HepG2 (cell line): ENCODE measurements around the gene DDC. TPM values are rescaled to one million over a fixed set of nuclear protein-coding genes. Genes with fewer than 3 reads are reported as not detected.
A peak's percentile ranks its signal among the peaks of the same experiment; 100 is the strongest.

Experiments
- ATAC-seq: fragments of 200-7000 bp; cut with Tn5 transposase; 3 replicates; pipeline ENCODE4 v1.9.1; 2020; ENCODE audit warnings: mild to moderate bottlenecking, moderate library complexity
- BruUV-seq: library from RNA; stranded (reverse); fragments of 400-500 nt; replicated peaks from 2 replicates; lab custom pipeline; 2021; lab: Mats Ljungman, UMichigan
- CTCF ChIA-PET: fragments of 300-600 bp; formaldehyde crosslinking; extraction: SDS; loops from one replicate; lab custom pipeline; 2021; ENCODE audit warnings: low total read pairs, inconsistent platforms, low intra/inter-chr PET ratio; lab: Yijun Ruan, JAX
- POLR2A ChIA-PET: fragments of 350-600 bp; sonication (Branson Sonifier 250); formaldehyde crosslinking; loops from one replicate; lab custom pipeline; 2020; ENCODE audit warnings: antibody characterized with exemption, inconsistent platforms; lab: Yijun Ruan, JAX
- DNase-seq: peaks from one replicate; pipeline ENCODE4 v3.0.0-alpha.2; 2015; ENCODE audit warnings: low spot score
- FAIRE-seq: peaks from 3 replicates; lab custom pipeline; 2011; peaks lifted over from hg19 to GRCh38; lab: Jason Lieb, UNC
- H2AFZ ChIP-seq: one replicate; pipeline ENCODE4 v1.6.1; 2011; ENCODE audit warnings: low read length, inconsistent platforms
- H3K27ac ChIP-seq: fragments of 300-600 bp; 3 replicates; pipeline ENCODE4 v1.8.0; 2011; ENCODE audit warnings: mixed run types, mild to moderate bottlenecking, mixed read lengths, low read length, inconsistent platforms; ENCODE audit not compliant: insufficient read depth; ENCODE audit errors: extremely low read length
- H3K27me3 ChIP-seq, 2 experiments: fragments of 200-600 bp in 1 of 2; 2 replicates in 1 of 2; 3 replicates in 1 of 2; pipeline versions ENCODE4 v1.6.0 to v1.8.0; 2011; ENCODE audit warnings: low read length in 2 of 2, mild to moderate bottlenecking in 2 of 2, moderate library complexity in 2 of 2, inconsistent platforms in 1 of 2; ENCODE audit not compliant: insufficient read depth in 2 of 2, control insufficient read depth in 1 of 2
- H3K36me3 ChIP-seq, 2 experiments: fragments of 200-600 bp in 1 of 2; replicated peaks in 1 of 2; 2 replicates in 1 of 2; 3 replicates in 1 of 2; pipeline versions ENCODE4 v1.5.1 to v1.8.0; 2011; ENCODE audit warnings: low read length in 2 of 2, inconsistent platforms in 1 of 2; ENCODE audit not compliant: insufficient read depth in 2 of 2, control insufficient read depth in 1 of 2
- H3K4me1 ChIP-seq: 2 replicates; pipeline ENCODE4 v1.5.1; 2012; ENCODE audit warnings: low read length, inconsistent platforms; ENCODE audit not compliant: insufficient read depth
- H3K4me2 ChIP-seq: 2 replicates; pipeline ENCODE4 v1.6.0; 2011; ENCODE audit warnings: low read depth, low read length, inconsistent platforms
- H3K4me3 ChIP-seq, 3 experiments: fragments of 200-600 bp in 1 of 3; sonication (generic), shearing (Covaris generic) in 1 of 3; replicated peaks in 1 of 3; 2 replicates each; pipeline ENCODE4 v1.5.1; 2011 to 2016; ENCODE audit warnings: low read length in 3 of 3, inconsistent platforms in 2 of 3, low read depth in 2 of 3, mild to moderate bottlenecking in 2 of 3, control low read depth in 1 of 3, mixed read lengths in 1 of 3; ENCODE audit not compliant: insufficient read depth in 1 of 3
- H3K79me2 ChIP-seq: one replicate; pipeline ENCODE4 v1.6.1; 2011; ENCODE audit warnings: low read length, inconsistent platforms; ENCODE audit not compliant: insufficient read depth
- H3K9ac ChIP-seq: 2 replicates; pipeline ENCODE4 v1.6.0; 2011; ENCODE audit warnings: mild to moderate bottlenecking, low read depth, low read length, inconsistent platforms; ENCODE audit not compliant: insufficient read depth
- H3K9me3 ChIP-seq: 2 replicates; pipeline ENCODE4 v1.5.1; 2012; ENCODE audit warnings: mild to moderate bottlenecking, low read length
- H4K20me1 ChIP-seq: 2 replicates; pipeline ENCODE4 v1.6.0; 2011; ENCODE audit warnings: inconsistent platforms, mild to moderate bottlenecking, low read length, moderate library complexity; ENCODE audit not compliant: insufficient read depth
- GFI1 ChIP-seq: sonication (generic); formaldehyde crosslinking; IDR thresholded peaks from 2 replicates; pipeline ENCODE4 v1.5.0; 2020; ENCODE audit warnings: missing genetic modification reagents, mild to moderate bottlenecking, borderline replicate concordance
- NAIF1 ChIP-seq: sonication (generic); formaldehyde crosslinking; IDR thresholded peaks from 2 replicates; pipeline ENCODE4 v1.5.0; 2020; ENCODE audit warnings: mild to moderate bottlenecking, missing genetic modification reagents, borderline replicate concordance
- SSRP1 ChIP-seq: IDR thresholded peaks from 2 replicates; pipeline ENCODE4 v1.6.1; 2016; ENCODE audit warnings: control low read depth
- TERF1 ChIP-seq: sonication (generic); formaldehyde crosslinking; IDR thresholded peaks from 2 replicates; pipeline ENCODE4 v1.8.0; 2022; ENCODE audit warnings: mild to moderate bottlenecking, missing genetic modification reagents, moderate library complexity
- ZMAT3 ChIP-seq: sonication (generic); formaldehyde crosslinking; conservative IDR thresholded peaks from 2 replicates; pipeline ENCODE4 v1.7.0; 2021; ENCODE audit warnings: missing genetic modification reagents
- ZNF354B ChIP-seq: sonication (generic); formaldehyde crosslinking; IDR thresholded peaks from 2 replicates; pipeline ENCODE4 v1.8.0; 2022; ENCODE audit warnings: mild to moderate bottlenecking, missing genetic modification reagents
- WGBS: methylation state at CpG from one replicate; pipeline ENCODE4 v1.1.6; 2017; ENCODE audit warnings: low lambda C conversion rate; 5-methylcytosine and 5-hydroxymethylcytosine counted together
- in situ Hi-C: cut with HindIII; loops from 2 replicates; pipeline ENCODE4 v1.10.0; 2017; ENCODE audit warnings: low pct_unique_long_range_greater_than_20kb; ENCODE audit not compliant: extremely low pct_ligation_motif_present
- intact Hi-C: fragments of 100-400 bp; cut with micrococcal nuclease; formaldehyde crosslinking; loops from one replicate; pipeline ENCODE4 v1.10.0; 2022; ENCODE audit not compliant: unreplicated experiment
- polyA plus RNA-seq, 8 experiments: library from polyadenylated mRNA; depleted of rRNA in 3 of 8; stranded (reverse) in 7 of 8; unstranded in 1 of 8; fragments of >200 nt; fragmentation: Illumina TruSeq in 4 of 8; extraction: Trizol in 4 of 8; gene quantifications; 2 replicates each; pipeline versions ENCODE4 v1.2.1 to v1.2.3, GENCODE V29; 2011 to 2016; ENCODE audit warnings: low read depth in 4 of 8, missing spikeins in 1 of 8, mixed read lengths in 1 of 8; ENCODE audit not compliant: insufficient read depth in 1 of 8
- total RNA-seq, 5 experiments: library from RNA; depleted of rRNA; stranded (reverse); fragments of >200 nt; fragmentation: Illumina TruSeq; extraction: Trizol; gene quantifications; 2 replicates each; pipeline ENCODE4 v1.2.3, GENCODE V29; 2016; ENCODE audit warnings: low read depth in 1 of 5
- TF ChIP-seq, protein P1 (sequence below): sonication (generic); formaldehyde crosslinking; IDR thresholded peaks from 2 replicates; pipeline ENCODE4 v1.4.0; 2020; ENCODE audit warnings: missing genetic modification reagents

The DDC gene
- total and polyA plus RNA-seq, 2 of the 13 experiments (the other 11 are each of a cell fraction or from before 2014, with no cell fraction given): 11.7 to 93.3 TPM

DNA sequence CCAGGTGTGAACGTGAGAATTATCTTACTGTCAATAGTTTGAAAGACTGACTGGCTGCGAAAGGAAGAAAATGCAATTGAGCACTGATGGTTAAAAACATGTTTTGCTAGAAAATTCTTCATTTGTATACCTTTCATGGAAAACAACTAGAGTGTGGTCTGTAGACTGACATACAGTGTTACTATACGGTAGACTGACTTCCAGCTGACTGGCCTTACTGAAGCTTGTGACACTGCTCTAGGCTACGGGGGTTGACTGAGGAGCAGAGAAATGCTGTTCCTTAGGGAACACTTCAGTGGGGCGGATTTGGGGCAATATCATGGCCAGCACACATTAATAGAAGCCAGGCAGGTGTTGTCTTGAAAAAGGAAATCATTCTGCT, 25.9 kb upstream of the DDC start (continued):
- TF ChIP-seq TERF1 (CRISPR knock-in tag) (no peak), NAIF1 (CRISPR knock-in tag) (peak; percentile 52; the same call in 1 of the 2 replicates), GFI1 (CRISPR knock-in tag) (0 out of 2 replicates have a peak, but pooled peaks have one; percentile 26), ZNF354B (CRISPR knock-in tag) (0 out of 2 replicates have a peak, but pooled peaks have one; percentile 16)

DNA sequence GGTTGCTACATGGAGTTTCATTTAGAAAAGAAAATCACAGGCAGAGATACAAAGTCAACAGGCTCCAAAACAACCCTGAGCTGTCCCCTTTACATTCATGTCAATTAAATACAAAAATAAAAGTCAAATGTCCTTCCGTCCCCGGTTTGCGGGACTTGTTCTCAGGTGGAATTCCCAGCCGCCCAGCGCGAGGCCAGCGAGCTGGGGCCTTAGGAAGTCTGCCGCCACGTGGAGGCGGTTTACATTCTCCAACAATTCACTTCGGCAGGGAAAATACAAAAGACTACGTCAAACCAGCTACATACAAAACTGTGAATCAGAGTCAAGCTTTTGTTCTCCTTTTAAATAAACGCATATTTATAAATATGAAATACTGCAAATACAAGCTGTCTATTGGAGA, 25.3 kb upstream of the DDC start:
- FAIRE-seq: no peak
- TF ChIP-seq ZMAT3 (CRISPR knock-in tag): 0 out of 2 replicates have a peak, but pooled peaks have one; percentile 4
- no peak for TF ChIP-seq SSRP1
- TF ChIP-seq, protein P1, sequence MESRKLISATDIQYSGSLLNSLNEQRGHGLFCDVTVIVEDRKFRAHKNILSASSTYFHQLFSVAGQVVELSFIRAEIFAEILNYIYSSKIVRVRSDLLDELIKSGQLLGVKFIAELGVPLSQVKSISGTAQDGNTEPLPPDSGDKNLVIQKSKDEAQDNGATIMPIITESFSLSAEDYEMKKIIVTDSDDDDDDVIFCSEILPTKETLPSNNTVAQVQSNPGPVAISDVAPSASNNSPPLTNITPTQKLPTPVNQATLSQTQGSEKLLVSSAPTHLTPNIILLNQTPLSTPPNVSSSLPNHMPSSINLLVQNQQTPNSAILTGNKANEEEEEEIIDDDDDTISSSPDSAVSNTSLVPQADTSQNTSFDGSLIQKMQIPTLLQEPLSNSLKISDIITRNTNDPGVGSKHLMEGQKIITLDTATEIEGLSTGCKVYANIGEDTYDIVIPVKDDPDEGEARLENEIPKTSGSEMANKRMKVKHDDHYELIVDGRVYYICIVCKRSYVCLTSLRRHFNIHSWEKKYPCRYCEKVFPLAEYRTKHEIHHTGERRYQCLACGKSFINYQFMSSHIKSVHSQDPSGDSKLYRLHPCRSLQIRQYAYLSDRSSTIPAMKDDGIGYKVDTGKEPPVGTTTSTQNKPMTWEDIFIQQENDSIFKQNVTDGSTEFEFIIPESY (CRISPR knock-in tag): peak; percentile 81
- TF ChIP-seq, all 625 proteins: peak for 2
- CTCF ChIA-PET: no interaction called here
- Histone ChIP-seq H3K4me1 (peaks cover 59% of the 10 kb centered on the region), H3K79me2 (no peaks in the 10 kb centered on the region), H3K4me3 (no peak overlapping the region), H3K27ac (peak overlapping the region; percentile 79), H3K4me2 (no peak overlapping the region), H3K36me3 (no peaks in the 10 kb centered on the region), H3K27me3 (no peaks in the 10 kb centered on the region), H3K9ac (no peak overlapping the region), H2AFZ (no peak overlapping the region), H3K9me3 (no peaks in the 10 kb centered on the region), H4K20me1 (no peaks in the 10 kb centered on the region)
- no peak for ATAC-seq
- in situ Hi-C loops: no loop called here
- BruUV-seq: no TSS peak
- 97% methylated on average over 13 of the region's 13 CpGs for WGBS
- POLR2A ChIA-PET: interaction anchor here (2.0 kb wide), 1 partner anchor 25 kb away, joined by 11 read pairs; the partner anchor contains the start of gene DDC
- intact Hi-C loops: no loop called here
- no peak for DNase-seq
